ENCODE data around the gene ICE2.

Gene ICE2

GRCh38 chr15:60385620-60386552 is 93.1 kb downstream of the ICE2 start:
- DNase-seq, result no peak

GRCh38 chr15:60384526-60385126 is 94.3 kb downstream of the ICE2 start:
- DNase-seq, result no peak

DNA sequence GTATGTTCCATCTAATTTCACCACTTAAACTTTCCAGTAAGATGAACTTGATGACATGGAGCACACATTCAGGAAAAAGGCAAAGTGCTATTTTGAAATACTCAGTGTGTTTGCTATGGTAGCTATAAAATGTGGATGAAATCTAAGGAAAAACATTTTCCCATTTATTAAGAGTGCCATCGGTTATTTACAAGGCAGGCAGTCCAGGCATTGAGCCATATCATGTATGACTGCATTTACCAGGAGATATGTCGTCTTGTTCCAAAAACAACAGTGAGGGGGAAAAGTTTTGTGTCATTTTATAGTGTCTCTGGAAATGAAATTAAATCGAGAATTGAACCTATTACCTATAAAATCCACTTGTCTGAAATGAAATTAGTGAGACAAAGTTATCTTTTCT is 94.9 kb downstream of the ICE2 start:
- DNase-seq, result no peak

- no peak for DNase-seq
These were observed 95.9 kb downstream of the ICE2 start for GRCh38 chr15:60382773-60383674.

GRCh38 chr15:60381148-60381788 is 97.7 kb downstream of the ICE2 start:
- DNase-seq, result no peak

- DNase-seq, result no peak
These were observed 99.2 kb downstream of the ICE2 start for GRCh38 chr15:60379525-60380274.

- no peak for DNase-seq
These were observed 99.8 kb downstream of the ICE2 start for GRCh38 chr15:60379185-60379524.

- no peak for DNase-seq
These were observed 102.3 kb downstream of the ICE2 start for GRCh38 chr15:60376677-60377095.

- no peak for DNase-seq
These were observed 103.6 kb downstream of the ICE2 start for GRCh38 chr15:60375306-60375705.

- no peak for DNase-seq
These were observed 104.3 kb downstream of the ICE2 start for GRCh38 chr15:60374628-60375081.

DNA sequence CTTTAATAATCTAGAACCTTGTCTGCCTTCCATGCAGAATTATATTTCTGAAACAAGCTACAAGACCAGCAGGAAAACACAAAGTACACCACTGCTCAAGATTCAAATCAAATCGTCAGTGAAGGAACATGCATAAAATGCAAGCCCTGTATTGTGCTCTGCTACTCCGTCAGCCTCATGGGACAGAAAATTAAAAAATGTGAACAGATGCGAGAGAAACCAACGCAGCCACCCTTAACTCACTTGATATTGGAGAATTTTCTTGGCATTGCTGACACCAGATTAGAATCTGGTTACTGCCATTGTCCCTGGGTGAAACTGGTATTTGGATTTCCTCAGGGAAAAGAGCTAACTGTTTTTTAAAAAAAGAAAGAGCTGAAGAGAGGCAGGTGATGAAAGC is 104.7 kb downstream of the ICE2 start:
- no peak for DNase-seq

- DNase-seq, result no peak
These were observed 105.2 kb downstream of the ICE2 start for GRCh38 chr15:60373745-60374144.

DNA sequence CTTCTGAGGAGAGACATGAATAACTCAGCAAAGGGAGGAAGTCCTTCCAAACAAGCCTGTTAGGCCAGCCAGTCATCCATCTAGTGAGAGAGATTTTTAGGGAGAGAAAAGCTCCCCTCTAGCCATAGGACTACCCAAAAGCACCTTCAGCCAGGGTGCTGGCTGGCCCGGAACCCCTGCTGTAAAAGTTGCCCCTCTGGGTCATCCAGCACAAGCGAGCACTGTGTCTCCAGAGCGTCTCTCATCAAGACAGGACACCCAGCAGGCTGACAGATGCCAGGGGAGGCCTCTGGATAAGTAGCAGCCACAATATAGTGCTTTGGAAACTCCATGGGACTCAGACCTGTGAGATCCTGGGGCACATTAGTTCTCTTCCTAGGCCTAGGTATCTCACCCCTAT is 105.6 kb downstream of the ICE2 start:
- no peak for DNase-seq

- no peak for DNase-seq
These were observed 106.2 kb downstream of the ICE2 start for GRCh38 chr15:60372756-60373155.

- DNase-seq, result no peak
These were observed 106.7 kb downstream of the ICE2 start for GRCh38 chr15:60372227-60372626.

- DNase-seq, result no peak
These were observed 107.5 kb downstream of the ICE2 start for GRCh38 chr15:60371175-60372051.

DNA sequence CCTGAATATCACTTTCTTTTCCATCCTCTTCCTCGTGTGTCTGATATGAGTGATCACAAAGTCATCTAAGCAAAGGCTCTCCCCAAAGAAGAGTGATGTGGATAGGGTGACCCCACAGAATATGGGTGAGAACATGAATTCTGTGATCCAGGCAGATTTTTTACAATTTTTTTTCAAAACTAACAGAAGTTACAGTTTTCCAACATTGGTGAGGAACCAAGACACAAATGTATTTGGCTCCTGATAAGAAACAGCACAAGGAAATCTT is 108.1 kb downstream of the ICE2 start:
- no peak for DNase-seq

- DNase-seq, result no peak
These were observed 108.7 kb downstream of the ICE2 start for GRCh38 chr15:60370105-60370868.

GRCh38 chr15:60369696-60370095 is 109.2 kb downstream of the ICE2 start:
- DNase-seq, result no peak
